ENCODE measurements around the gene ZNF343.

Gene ZNF343

DNA sequence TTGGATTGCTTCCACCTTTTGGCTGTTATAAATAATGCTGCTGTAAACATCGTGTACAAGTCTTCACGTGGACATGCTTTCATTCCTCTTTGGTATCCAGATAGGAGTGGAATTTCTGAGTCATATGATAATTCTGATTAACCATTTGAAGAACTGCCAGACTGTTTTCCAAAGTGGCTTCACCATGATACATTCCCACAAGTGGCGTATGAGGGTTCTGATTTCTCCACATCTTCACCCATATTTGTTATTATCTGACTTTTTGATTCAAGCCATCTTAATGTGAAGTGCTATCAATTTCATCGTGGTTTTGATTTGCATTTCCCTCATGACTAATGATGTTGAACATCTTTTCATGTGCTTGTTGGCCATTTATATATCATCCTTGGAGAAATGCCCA, 35.2 kb downstream of the ZNF343 start:
- DNase-seq, result no peak

- peak; percentile 73 to 99 (median 96) for DNase-seq
Measured at GRCh38 chr20:2470423-2471193, 38.1 kb downstream of the ZNF343 start, which contains the start of gene SNRPB. TSS of gene SNRPB (minus strand) at chr20:2470789. CDS start at chr20:2470690, 99 bp downstream.

GRCh38 chr20:2469991-2470422, 38.7 kb downstream of the ZNF343 start:
- peak in 20 of 56 donors; percentile 12 to 69 (median 43) for DNase-seq

GRCh38 chr20:2468581-2469407, 39.9 kb downstream of the ZNF343 start:
- DNase-seq, result no peak

DNA sequence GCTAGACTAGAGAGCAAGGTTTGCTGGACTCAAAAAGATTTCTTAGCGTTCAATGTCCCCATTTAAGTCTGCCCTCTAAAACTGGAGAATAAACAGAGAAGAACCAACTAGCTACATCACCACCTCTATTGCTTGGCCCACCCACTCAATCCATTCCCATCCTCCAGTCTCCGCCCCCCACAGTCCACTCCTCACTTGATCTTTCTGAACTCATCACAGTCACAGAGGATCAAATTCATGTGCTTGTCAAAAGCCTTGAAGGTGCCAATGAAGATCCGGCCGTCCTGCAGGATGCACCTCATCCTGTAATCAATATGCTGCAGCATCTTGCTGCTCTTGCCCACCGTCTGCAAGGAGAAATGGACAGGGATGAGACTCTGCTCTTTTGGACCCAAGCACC, 41.3 kb downstream of the ZNF343 start:
- no peak for DNase-seq

DNA sequence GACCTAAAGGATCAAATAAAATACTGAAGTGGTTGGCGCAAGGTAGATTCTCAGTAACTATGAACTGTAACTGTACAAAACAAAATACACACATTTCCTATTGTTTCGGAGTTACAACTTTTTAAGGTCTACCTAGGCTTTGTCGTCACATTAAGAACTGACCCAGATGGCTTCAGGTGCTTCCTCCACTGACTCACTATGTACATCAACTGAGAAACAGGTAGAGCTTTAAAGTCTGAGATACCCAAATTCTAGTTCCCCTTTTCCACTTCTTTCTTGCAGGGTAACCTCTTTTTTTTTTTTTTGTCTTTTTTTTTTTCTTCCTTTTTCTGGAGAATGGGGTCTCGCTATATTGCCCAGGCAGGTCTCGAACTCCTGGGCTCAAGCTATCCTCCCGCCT, 43.6 kb downstream of the ZNF343 start:
- no peak for DNase-seq

DNA sequence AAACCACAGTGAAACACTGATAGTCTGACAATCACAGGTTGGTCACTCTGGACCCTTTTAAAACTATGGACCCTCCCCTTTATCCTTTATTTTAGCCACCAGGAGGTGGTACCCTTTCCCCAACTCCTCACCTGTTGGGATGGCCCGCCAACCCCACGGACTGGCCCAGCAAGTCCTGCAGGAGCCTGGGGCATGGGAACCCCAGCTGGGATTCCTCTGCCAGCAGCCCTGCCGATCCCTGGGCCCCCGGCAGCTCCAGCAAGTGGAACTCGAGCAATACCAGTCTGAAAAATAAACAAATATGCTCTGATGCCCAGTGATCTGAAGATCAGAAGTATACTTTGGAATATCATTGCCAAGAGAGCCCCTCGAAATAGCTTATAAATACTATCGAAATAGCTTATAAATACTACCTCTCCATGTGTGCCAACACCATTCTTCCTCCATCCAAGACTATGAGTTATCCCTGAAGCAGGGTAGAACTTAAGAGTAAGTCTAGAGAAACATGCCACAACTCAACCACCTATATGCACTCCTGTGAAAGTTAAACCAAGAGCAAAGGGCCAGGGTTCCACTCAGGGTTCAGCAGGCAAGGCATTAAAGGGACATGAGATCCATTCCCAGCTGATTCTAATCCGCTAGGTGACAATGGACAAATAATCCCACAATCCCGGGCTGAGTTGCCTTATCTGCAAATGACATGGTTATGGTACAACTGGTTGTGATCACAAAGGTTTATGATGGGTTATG, 44.9 kb downstream of the ZNF343 start:
- DNase-seq, result no peak

DNA sequence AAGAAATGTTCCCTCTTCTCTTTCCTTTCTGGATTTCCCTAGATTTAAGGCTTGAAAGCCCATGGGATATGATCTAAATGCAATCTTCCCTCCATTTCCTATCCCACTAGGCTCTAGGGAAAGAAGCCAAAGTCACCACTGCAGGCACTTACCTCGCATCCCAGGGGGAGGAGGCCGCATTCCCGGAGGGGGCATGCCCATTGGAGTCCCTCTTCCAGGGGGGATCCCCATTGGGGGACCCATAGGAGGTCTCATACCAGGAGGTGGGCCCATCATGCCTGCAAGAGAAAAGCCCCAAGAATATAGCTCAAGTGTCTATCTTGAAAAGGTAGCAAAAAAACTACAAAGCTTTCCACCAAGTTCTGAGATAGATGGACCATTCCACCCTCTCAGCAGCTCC, 46.2 kb downstream of the ZNF343 start:
- no peak for DNase-seq

GRCh38 chr20:2460752-2461424, 47.8 kb downstream of the ZNF343 start:
- no peak for DNase-seq

- DNase-seq, result no peak
Measured at GRCh38 chr20:2459981-2460751, 48.5 kb downstream of the ZNF343 start.

GRCh38 chr20:2458919-2459499, 49.7 kb downstream of the ZNF343 start:
- DNase-seq, result no peak

DNA sequence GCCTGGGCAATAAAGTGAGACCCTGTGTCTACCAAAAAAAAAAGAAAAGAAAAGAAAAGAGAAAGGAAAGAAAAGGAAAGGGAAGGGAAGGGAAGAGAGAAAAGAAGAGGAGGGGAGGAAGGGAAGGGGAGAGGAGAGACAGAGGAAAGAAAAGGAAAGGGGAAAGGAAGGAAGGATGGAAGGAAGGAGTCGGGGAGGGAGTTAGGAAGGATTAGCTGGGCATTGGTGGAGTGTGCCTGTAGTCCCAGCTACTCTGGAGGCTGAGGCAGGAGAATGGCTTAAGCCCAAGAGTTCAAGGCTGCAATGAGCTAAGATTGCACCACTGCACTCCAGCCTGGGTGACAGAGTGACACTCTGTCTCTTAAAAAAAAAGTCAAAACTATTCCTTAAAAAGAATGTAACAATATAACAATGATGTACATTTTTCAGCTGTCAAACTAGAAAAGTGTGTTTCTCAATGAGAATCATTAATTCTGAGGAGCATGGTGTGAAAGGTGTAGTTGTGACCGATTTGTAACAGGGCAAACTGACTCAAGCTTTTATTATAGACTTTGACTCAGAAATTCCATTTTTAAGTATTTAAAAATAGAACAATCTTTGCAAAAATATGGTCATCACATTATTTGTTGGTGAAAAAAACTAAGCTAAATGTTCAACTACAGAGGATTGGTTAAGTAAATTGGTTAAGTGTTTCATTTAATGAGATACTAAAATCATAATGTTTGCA, 52.8 kb downstream of the ZNF343 start:
- no peak for DNase-seq

DNA sequence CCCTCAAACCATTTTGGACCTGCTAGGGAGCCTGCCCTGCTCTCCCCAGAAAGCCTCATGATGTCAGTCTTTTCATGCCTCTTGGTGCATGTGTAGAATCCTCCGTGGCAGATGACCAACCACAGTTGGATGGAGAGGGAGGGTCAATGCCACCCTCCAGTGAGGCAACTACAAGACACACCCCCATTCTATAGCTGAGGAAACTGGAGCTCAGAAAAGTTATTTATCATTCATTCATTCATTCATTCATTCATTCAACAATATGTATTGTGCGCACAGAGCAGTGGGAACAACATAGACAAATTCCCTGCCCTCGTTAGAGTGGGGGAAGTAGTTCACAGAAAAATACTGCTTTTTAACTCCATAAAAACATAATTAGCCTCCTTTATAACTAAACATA, 54.9 kb downstream of the ZNF343 start:
- DNase-seq, result no peak

DNA sequence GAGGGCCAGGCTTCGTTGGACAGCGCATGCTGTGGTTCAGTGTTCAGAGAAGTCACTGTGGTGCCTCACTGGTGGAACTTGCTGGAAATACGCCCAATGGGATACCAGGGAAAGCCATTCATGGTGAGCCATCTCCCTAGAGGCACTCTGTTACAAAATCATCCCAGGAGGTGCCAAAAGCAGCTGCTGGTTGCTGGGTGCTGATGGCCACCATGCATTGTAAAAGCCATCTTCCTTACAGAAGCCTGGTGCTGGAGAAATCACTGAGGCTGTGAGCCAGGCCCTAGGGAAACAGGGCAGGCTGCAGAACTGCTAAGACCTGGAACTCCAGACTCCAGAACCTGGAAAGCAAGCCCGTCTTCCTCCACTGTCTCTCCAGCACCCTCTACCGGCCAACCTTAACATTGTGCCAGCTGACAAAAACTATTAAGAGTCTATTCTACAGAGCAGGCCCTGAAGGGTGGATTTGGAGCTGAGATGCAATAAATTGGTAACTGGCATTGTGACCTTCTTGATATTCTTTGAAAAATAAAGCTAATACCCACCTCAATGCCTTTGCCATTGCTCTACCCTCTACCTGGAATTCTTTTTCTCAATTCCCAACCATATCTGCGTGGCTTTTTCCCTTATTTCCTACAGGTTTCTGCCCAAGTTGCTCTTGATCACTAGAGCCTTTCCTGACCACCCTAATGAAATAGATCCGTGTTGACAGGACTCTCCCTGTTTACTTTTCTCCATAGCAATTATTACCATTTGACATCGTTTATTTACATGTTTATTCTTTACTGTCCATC, 56.6 kb downstream of the ZNF343 start:
- peak in 52 of 56 donors; percentile 2 to 78 (median 42) for DNase-seq

GRCh38 chr20:2451422-2451821, 57.3 kb downstream of the ZNF343 start:
- DNase-seq, result no peak

GRCh38 chr20:2449386-2449785, 59.3 kb downstream of the ZNF343 start:
- no peak for DNase-seq

- no peak for DNase-seq
Measured at GRCh38 chr20:2446845-2447244, 61.9 kb downstream of the ZNF343 start.

All from amygdala (tissue), 56 donors.